ENCODE results near the gene PPARGC1A. TPM values are rescaled to one million over a fixed set of nuclear protein-coding genes. Genes with fewer than 3 reads are reported as not detected.

The PPARGC1A gene
- total RNA-seq, 2 donors from 2014 or later: 8.9 to 10.2 TPM

DNA sequence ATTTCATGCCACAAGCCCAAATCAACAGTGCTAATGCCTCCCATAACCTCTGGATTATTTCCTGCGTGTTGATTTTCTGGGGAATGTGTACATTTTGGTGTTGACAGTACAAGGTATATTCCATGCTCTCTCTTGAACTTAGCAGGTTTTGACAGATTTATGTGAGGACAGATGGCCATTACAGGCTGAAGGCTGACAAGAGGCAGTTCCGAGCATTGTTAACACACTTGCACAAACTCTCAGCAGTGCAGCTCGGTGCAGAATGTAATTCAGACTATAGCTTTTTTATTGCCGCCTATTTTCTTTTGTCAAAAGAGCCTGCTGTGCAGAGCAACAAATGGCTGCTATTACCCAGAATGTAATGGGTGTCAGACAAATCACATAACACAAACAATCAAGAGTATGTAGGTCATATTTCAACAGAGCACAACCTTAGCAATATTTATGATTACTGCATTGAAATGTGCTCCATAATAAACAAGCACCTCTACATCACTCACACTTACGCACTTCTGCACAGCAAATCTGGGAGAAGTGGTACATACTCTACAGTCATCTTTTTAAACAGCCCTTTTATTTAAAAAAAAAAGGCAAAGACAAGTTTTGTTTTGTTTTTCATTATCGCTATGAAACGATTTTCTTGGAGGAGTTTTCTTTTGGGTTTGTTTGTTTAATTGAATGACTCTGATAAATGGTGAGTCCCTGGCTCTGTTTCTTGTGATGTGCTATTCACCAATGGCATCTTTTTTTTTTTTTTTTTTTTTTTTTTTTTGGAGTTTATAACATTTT is 71.6 kb downstream of the PPARGC1A start:
- no peaks in the 10 kb centered on the region for H3K27me3 Mint-ChIP-seq (ENCODE audit: insufficient read depth)
- H3K4me3 ChIP-seq (ENCODE audit: low read length): no peak overlapping the region
- no peak overlapping the region for H3K27ac ChIP-seq (ENCODE audit: low read depth, low read length)
- H3K27ac Mint-ChIP-seq: no peak overlapping the region
- DNase-seq: no peak
- peaks cover 2% of the 10 kb centered on the region for H3K36me3 Mint-ChIP-seq (ENCODE audit: low read depth)
- peaks cover 6% of the 10 kb centered on the region for H3K4me1 ChIP-seq (ENCODE audit: control insufficient read depth, insufficient read depth, low read length)
- H3K36me3 ChIP-seq (ENCODE audit: control insufficient read depth, insufficient read depth, low read length): no peaks in the 10 kb centered on the region
- no peaks in the 10 kb centered on the region for H3K9me3 Mint-ChIP-seq
- no peaks in the 10 kb centered on the region for H3K9me3 ChIP-seq (ENCODE audit: control insufficient read depth, low read length)
- H3K9ac ChIP-seq (ENCODE audit: extremely low read depth, low read length, poor library complexity, severe bottlenecking): no peak overlapping the region
- TF ChIP-seq, protein P1, sequence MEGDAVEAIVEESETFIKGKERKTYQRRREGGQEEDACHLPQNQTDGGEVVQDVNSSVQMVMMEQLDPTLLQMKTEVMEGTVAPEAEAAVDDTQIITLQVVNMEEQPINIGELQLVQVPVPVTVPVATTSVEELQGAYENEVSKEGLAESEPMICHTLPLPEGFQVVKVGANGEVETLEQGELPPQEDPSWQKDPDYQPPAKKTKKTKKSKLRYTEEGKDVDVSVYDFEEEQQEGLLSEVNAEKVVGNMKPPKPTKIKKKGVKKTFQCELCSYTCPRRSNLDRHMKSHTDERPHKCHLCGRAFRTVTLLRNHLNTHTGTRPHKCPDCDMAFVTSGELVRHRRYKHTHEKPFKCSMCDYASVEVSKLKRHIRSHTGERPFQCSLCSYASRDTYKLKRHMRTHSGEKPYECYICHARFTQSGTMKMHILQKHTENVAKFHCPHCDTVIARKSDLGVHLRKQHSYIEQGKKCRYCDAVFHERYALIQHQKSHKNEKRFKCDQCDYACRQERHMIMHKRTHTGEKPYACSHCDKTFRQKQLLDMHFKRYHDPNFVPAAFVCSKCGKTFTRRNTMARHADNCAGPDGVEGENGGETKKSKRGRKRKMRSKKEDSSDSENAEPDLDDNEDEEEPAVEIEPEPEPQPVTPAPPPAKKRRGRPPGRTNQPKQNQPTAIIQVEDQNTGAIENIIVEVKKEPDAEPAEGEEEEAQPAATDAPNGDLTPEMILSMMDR (conservative IDR thresholded peaks at IDR 0.05): no peak
- H3K4me1 Mint-ChIP-seq: peaks cover 27% of the 10 kb centered on the region
- 53 to 90% methylated on average over 4 to 7 of the region's 7 CpGs for WGBS, 2 experiments (ENCODE audit: insufficient coverage in 1 of 2, insufficient read length in 1 of 2)
- no peak overlapping the region for H3K4me3 Mint-ChIP-seq
- H3K27me3 ChIP-seq (ENCODE audit: control insufficient read depth, insufficient read depth, low read length, poor library complexity, severe bottlenecking): no peaks in the 10 kb centered on the region

DNA sequence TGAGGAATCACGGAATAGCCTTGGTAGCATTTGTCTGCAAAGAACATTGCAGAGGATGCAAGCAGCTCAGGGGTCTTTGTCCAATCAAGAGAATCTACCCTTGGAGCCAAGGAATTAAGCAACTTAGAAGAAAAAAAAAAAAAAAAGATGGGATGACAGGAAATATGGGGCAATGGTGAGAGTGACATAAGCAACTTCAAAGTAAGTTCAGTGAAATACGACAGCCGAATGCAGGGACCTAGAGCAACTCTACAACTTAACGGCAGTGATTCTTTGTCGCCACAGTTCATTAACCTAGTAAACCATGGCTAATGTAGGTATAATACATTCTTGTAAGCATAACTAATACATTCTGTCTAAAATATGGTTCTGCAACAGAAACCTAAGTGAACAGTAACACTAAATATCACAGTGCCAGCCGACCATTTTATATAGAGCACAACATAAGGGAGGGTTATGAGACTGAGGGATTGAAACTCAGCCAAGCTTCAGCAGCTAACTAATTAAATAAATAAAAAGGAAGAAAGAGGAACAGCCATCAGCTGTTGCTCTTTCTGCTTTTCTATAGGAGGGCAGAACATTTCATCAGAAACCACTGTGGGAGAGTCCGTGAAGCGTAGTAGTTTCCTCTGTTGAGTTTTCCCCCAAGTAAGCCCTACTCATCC is 74.7 kb downstream of the PPARGC1A start:
- no peak for DNase-seq
- no peaks in the 10 kb centered on the region for H3K27me3 ChIP-seq (ENCODE audit: control insufficient read depth, insufficient read depth, low read length, poor library complexity, severe bottlenecking)
- H3K4me1 Mint-ChIP-seq: peaks cover 22% of the 10 kb centered on the region
- H3K27ac Mint-ChIP-seq: no peak overlapping the region
- peaks cover 7% of the 10 kb centered on the region for H3K36me3 Mint-ChIP-seq (ENCODE audit: low read depth)
- no peak overlapping the region for H3K4me3 Mint-ChIP-seq
- no peak overlapping the region for H3K9ac ChIP-seq (ENCODE audit: extremely low read depth, low read length, poor library complexity, severe bottlenecking)
- no peak overlapping the region for H3K4me3 ChIP-seq (ENCODE audit: low read length)
- H3K36me3 ChIP-seq (ENCODE audit: control insufficient read depth, insufficient read depth, low read length): no peaks in the 10 kb centered on the region
- WGBS, 2 experiments (ENCODE audit: insufficient coverage in 1 of 2, insufficient read length in 1 of 2): 77 to 86% methylated on average over 8 of the region's 8 CpGs
- no peaks in the 10 kb centered on the region for H3K9me3 Mint-ChIP-seq
- TF ChIP-seq, protein P1 (conservative IDR thresholded peaks at IDR 0.05): no peak
- peaks cover 6% of the 10 kb centered on the region for H3K4me1 ChIP-seq (ENCODE audit: control insufficient read depth, insufficient read depth, low read length)
- peak overlapping the region; percentile 47 for H3K27ac ChIP-seq (ENCODE audit: low read depth, low read length)
- H3K27me3 Mint-ChIP-seq (ENCODE audit: insufficient read depth): no peaks in the 10 kb centered on the region
- H3K9me3 ChIP-seq (ENCODE audit: control insufficient read depth, low read length): no peaks in the 10 kb centered on the region

DNA sequence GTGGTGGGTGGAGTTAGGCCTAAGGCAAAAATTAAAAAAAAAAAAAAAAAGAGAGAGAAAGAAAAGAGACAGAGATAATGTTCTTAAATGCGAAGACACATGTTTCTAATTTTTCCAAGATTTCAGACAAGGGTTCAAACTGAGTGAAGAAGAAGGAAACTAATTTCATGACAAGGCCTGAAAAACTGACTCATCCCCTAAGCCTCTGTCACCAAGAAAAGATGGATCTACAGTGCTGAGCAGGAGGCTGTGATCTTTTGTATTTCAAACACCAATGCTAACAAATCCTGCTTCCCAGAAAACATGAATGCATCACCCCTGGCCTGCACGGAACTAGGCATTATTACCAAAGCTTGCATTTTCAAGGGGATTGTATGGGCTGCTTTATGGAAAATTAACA is 75.3 kb downstream of the PPARGC1A start:
- Histone ChIP-seq H3K4me1 (ENCODE audit: control insufficient read depth, insufficient read depth, low read length) (peaks cover 6% of the 10 kb centered on the region), H3K27ac (ENCODE audit: low read depth, low read length) (peak overlapping the region; percentile 47), H3K27me3 (ENCODE audit: control insufficient read depth, insufficient read depth, low read length, poor library complexity, severe bottlenecking) (no peaks in the 10 kb centered on the region), H3K9ac (ENCODE audit: extremely low read depth, low read length, poor library complexity, severe bottlenecking) (no peak overlapping the region), H3K4me3 (ENCODE audit: low read length) (no peak overlapping the region), H3K36me3 (ENCODE audit: control insufficient read depth, insufficient read depth, low read length) (no peaks in the 10 kb centered on the region), H3K9me3 (ENCODE audit: control insufficient read depth, low read length) (no peaks in the 10 kb centered on the region)
- Mint-ChIP-seq H3K36me3 (ENCODE audit: low read depth) (peaks cover 7% of the 10 kb centered on the region), H3K4me3 (no peak overlapping the region), H3K9me3 (no peaks in the 10 kb centered on the region), H3K27me3 (ENCODE audit: insufficient read depth) (no peaks in the 10 kb centered on the region), H3K4me1 (peaks cover 22% of the 10 kb centered on the region), H3K27ac (no peak overlapping the region)
- whole genome bisulfite sequencing, 2 experiments (ENCODE audit: insufficient coverage in 1 of 2, insufficient read length in 1 of 2): 88 to 100% methylated on average over 1 to 2 of the region's 2 CpGs
- TF ChIP-seq, protein P1 (conservative IDR thresholded peaks at IDR 0.05): no peak
- no peak for DNase-seq

Measured in endodermal cell (in vitro differentiated cells).